ENCODE measurements around the gene SMTNL1. TPM values are rescaled to one million over a fixed set of nuclear protein-coding genes. Genes with fewer than 3 reads are reported as not detected.

The SMTNL1 gene
- total and polyA plus RNA-seq, 9 of the 15 experiments (the other 6 are each of a cell fraction or from before 2014, with no cell fraction given): not detected

GRCh38 chr11:57530215-57530595 is 7.2 kb upstream of the SMTNL1 start (continued):
- TF ChIP-seq, protein P1, sequence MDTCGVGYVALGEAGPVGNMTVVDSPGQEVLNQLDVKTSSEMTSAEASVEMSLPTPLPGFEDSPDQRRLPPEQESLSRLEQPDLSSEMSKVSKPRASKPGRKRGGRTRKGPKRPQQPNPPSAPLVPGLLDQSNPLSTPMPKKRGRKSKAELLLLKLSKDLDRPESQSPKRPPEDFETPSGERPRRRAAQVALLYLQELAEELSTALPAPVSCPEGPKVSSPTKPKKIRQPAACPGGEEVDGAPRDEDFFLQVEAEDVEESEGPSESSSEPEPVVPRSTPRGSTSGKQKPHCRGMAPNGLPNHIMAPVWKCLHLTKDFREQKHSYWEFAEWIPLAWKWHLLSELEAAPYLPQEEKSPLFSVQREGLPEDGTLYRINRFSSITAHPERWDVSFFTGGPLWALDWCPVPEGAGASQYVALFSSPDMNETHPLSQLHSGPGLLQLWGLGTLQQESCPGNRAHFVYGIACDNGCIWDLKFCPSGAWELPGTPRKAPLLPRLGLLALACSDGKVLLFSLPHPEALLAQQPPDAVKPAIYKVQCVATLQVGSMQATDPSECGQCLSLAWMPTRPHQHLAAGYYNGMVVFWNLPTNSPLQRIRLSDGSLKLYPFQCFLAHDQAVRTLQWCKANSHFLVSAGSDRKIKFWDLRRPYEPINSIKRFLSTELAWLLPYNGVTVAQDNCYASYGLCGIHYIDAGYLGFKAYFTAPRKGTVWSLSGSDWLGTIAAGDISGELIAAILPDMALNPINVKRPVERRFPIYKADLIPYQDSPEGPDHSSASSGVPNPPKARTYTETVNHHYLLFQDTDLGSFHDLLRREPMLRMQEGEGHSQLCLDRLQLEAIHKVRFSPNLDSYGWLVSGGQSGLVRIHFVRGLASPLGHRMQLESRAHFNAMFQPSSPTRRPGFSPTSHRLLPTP (IDR thresholded peaks at IDR 0.05; ENCODE audit: borderline replicate concordance, extremely low read depth, insufficient read length): no peak
- TF ChIP-seq, protein P2, sequence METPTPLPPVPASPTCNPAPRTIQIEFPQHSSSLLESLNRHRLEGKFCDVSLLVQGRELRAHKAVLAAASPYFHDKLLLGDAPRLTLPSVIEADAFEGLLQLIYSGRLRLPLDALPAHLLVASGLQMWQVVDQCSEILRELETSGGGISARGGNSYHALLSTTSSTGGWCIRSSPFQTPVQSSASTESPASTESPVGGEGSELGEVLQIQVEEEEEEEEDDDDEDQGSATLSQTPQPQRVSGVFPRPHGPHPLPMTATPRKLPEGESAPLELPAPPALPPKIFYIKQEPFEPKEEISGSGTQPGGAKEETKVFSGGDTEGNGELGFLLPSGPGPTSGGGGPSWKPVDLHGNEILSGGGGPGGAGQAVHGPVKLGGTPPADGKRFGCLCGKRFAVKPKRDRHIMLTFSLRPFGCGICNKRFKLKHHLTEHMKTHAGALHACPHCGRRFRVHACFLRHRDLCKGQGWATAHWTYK (CRISPR knock-in tag; IDR thresholded peaks at IDR 0.05): no peak
- TF ChIP-seq ZNF764 (CRISPR knock-in tag; IDR thresholded peaks at IDR 0.05; ENCODE audit: low read depth) (no peak), KDM2B (CRISPR knock-in tag; IDR thresholded peaks at IDR 0.05) (no peak), CBX8 (IDR thresholded peaks at IDR 0.05; ENCODE audit: borderline replicate concordance, extremely low read depth, low read depth, low read length, poor library complexity, severe bottlenecking) (no peak), CHD1 (IDR thresholded peaks at IDR 0.05; ENCODE audit: low read length) (peak; percentile 76), HSF4 (CRISPR knock-in tag; IDR thresholded peaks at IDR 0.05; ENCODE audit: borderline replicate concordance) (no peak), ZNF263 (CRISPR knock-in tag; IDR thresholded peaks at IDR 0.05; ENCODE audit: borderline replicate concordance) (no peak), SRSF3 (IDR thresholded peaks at IDR 0.05; ENCODE audit: insufficient read depth, low read length) (no peak), NCOA2 (IDR thresholded peaks at IDR 0.05; ENCODE audit: partially characterized antibody in 2 of 2) (no peak), POLR2A (conservative IDR thresholded peaks at IDR 0.05) (no peak), NFRKB (IDR thresholded peaks at IDR 0.05; ENCODE audit: low read depth) (peak; percentile 48; the same call in 1 of the 2 replicates), PHF20 (IDR thresholded peaks at IDR 0.05; ENCODE audit: partially characterized antibody) (no peak), ZNF143 (CRISPR knock-in tag; IDR thresholded peaks at IDR 0.05) (no peak), ZNF232 (CRISPR knock-in tag; IDR thresholded peaks at IDR 0.05) (no peak), FOXJ2 (tag; IDR thresholded peaks at IDR 0.05) (no peak)
- TF ChIP-seq, protein P3, sequence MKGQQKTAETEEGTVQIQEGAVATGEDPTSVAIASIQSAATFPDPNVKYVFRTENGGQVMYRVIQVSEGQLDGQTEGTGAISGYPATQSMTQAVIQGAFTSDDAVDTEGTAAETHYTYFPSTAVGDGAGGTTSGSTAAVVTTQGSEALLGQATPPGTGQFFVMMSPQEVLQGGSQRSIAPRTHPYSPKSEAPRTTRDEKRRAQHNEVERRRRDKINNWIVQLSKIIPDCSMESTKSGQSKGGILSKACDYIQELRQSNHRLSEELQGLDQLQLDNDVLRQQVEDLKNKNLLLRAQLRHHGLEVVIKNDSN (CRISPR knock-in tag; IDR thresholded peaks at IDR 0.05): no peak
- TF ChIP-seq, protein P4, sequence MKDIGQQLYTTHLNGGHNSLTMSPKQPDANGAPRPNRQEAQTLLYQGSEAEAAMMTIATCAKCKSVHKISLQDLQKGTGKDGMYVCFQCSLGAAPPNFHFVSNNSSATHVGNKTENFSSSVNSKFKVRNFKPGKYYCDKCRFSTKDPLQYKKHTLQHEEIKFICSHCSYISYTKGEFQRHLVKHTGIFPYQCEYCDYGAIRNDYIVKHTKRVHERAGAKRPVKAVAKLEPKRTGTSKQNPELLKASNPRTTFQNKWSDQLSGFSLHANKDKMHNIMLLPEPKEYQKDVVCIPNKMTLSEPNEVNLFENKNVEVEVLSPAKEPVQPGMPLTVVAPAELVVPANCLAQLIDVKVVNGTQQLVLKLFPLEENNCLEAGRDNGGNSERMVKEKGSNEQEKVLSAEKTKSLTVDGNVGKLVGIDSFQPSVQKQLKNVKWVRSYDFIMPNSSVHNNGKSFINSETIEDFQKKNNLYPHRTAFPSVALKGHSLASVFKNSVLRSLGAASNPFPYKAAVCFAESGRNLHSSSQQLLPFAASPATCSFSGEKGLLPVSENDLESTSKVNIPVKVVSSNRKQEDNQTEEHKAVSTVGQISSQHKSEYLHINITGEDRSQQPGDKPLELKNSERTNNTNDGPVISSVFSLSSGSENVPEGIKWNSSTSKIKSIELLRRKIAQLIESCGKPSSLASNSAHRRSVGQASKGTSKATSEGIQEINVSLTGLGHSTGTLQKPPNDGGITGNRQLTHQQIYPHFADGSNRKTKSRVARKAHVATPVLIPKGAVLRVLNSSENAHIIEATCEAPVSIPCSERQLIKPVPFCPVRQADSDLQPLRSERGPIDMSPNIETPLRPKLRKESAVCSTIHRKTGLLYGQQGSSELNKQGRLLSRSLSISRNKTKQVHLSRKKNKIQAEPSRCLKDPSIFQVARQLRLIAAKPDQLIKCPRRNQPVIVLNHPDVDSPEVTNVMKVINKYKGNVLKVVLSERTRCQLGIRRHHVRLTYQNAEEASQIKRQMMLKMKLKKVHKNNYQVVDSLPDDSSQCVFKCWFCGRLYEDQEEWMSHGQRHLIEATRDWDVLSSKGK (CRISPR knock-in tag; IDR thresholded peaks at IDR 0.05): no peak
- TF ChIP-seq, protein P5, sequence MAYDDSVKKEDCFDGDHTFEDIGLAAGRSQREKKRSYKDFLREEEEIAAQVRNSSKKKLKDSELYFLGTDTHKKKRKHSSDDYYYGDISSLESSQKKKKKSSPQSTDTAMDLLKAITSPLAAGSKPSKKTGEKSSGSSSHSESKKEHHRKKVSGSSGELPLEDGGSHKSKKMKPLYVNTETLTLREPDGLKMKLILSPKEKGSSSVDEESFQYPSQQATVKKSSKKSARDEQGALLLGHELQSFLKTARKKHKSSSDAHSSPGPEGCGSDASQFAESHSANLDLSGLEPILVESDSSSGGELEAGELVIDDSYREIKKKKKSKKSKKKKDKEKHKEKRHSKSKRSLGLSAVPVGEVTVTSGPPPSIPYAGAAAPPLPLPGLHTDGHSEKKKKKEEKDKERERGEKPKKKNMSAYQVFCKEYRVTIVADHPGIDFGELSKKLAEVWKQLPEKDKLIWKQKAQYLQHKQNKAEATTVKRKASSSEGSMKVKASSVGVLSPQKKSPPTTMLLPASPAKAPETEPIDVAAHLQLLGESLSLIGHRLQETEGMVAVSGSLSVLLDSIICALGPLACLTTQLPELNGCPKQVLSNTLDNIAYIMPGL (CRISPR knock-in tag; IDR thresholded peaks at IDR 0.05): peak; percentile 66; the same call in 1 of the 2 replicates

All from K562 (cell line).